ENCODE data around the gene TMEM87B.
"Not testable (repeated sequence)": the region's sequence is repeated elsewhere in the genome, so short reads cannot be mapped to it uniquely, and the experiment has no call there.

Gene TMEM87B

DNA sequence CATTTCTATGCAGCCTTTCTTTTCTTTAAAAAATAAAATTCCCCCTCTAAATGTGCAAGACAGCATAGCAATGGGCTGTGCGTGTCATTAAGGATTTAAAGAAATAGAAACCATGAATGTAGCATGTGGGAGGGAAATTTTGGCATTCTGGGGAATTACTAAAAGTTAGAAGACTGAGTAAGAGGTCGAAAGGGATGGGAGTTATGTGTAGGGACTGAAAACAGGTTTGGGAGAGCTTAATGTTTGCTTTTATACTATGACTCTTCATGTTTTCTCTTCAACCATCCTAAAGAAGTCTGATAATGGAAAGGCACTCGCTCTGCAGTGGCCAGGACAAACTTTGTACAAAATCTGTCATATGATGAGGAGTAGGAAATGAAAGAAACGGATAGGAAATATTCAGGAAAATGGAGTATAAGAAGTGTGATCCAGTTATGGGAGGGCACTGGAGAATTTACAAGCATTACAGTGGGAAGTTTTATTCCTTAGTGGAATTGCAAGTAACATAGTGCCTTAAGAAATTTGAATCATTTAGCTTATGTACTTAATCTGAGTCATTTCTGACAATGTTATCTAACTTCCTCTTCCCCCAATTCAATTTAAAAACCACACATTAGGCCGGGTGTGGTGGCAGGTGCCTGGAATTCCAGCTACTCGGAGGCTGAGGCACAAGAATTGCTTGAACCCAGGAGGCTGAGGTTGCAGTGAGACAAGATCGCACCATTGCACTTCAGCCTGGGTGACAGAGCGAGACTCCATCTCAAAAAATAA, 20.6 kb downstream of the TMEM87B start:
- DNase-seq = no peak

DNA sequence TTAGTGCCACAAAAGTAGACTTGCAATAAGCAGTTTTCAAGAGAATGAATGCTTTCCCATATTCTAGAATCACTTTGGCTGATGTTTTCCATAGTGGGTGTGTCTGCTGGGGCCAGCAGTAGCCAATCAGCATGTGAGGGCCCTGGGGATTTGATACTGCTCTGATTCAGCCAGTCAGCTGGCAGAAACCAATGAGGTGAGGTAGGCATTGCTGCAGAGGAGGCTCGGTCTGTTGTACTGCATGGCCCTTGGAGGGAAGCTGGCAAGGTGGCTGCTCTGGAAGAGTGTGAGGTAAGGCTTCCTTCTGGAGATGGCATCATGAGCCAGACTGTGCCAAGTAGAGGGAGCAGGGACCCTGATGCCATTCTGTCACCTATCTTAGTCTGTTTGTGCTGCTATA, 22.7 kb downstream of the TMEM87B start:
- DNase-seq = no peak

DNA sequence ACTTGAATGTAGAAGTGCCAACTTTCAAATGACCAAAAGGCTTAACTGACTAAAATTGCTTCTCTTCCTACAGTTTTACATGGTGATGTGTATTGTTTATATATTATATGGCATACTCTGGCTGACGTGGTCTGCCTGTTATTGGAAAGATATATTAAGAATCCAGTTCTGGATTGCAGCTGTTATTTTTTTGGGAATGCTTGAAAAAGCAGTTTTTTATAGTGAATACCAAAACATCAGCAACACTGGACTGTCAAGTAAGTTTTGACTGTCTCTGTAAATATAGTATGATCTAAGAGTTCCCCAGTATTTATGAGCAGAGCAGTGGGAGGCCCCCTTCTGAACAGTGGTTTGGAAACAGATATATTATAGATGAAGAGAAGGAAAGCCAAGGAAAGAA, 26.2 kb downstream of the TMEM87B start:
- no peak for DNase-seq

DNA sequence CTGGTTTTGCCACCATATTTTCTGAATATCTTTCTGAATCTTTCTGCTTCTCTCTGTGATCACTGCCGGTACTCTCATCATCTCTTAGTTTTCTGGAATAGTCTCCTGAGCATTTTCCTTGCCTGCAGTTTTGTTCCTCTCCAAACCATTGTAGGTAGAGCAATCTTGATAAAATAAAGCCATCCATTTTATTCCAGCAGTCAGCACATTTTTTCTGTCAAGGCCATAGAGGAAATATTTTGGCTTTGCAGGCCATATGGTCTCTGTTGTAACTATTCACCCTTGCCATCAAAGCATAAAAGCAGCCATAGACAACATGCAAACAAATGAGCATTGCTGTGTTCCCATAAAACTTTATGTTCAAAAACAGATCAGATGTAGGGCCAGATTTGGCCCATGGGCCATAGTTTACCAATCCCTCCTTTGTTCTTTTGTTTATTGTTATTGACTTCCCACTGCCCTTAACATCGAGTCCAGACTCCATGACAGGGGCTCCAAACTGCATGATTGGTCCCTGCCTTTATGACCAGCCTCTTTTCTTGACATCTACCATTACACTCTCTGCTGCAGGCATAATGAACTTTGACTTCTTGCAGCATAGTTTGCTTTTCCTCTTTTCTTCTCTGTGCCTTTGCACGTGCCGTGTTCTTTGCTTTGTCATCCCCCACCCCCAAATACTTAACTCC, 29.8 kb downstream of the TMEM87B start:
- no peak for DNase-seq

DNA sequence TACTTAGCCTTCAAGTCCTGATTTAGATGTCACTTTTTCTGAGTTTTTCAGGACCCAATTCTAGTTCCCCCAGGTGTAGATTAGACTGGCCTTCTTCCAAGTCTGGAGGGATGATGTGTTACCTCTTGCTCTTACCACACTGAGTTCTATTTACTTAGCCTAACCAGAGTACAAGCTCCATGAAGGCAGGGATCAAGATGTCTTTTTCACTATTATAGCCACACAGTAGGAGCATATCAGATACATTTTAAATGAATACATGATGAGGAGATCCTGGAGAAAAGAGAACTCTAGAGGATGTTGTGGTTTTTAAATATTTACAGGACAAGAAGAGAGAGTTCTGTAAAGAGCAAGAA, 30.3 kb downstream of the TMEM87B start:
- no peak for DNase-seq

DNA sequence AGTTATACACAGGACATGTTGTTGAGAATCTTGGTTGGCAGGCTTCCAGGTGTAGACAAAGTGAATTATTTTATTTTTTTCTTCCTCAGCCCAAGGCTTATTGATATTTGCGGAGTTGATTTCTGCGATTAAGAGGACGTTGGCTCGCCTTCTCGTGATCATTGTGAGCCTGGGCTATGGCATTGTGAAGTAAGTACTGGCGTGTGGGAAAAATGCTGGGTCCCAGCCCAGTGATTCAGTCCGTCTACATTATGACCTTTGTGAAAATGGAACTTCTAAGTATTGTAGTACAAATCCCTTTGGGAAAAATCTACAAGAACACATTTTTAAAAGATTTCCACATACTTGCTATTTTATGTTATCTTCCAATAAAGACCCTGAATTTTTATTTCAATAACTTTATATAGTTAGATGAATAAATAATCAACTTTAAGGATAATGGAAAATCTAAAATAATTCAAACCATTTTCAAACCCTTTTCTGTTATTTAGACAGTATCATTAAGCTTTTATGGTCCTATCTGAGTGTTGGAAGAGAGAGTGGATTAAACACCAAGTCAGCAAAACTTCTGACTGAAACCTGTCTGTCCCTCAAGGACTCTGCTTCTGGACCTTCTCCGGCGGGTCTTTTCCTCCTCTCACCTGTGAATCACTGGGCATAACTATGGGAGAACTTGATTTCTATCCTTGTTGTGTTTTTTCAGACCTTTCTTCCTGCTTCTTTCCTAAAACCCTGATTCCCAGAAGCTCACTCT, 31.0 kb downstream of the TMEM87B start:
- no peak for DNase-seq

DNA sequence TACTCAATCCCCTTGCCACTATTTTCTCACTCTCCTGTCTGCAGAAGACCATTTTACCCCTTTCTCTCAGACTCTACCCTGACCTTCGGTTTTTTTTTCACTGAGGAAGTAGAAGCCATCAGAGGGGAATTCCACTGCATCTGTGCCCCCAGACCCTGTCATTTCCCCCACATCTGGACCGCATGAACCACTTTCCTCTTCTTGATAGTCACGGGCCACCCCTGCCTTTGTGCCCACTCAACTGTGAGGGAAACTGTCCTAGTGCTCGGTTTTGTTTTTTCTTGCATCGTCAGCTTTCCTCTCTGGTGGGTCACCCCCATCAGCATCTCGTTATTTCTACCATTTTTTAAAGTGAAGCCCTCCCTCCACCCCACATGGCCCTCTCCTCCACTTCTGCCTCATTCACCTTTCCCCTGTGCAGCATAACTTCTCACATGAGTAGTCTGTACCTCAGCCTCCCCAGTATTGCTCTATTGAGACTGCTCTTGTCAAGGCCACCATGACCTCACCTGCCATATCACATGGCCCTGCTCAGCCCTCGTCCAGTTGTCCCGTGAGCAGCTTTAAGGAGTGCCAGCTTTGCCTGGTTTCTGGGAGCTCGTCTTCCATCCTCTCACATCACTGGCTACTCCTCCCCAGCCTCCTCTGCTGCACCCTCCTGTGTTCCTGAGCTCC, 32.4 kb downstream of the TMEM87B start:
- no peak for DNase-seq

DNA sequence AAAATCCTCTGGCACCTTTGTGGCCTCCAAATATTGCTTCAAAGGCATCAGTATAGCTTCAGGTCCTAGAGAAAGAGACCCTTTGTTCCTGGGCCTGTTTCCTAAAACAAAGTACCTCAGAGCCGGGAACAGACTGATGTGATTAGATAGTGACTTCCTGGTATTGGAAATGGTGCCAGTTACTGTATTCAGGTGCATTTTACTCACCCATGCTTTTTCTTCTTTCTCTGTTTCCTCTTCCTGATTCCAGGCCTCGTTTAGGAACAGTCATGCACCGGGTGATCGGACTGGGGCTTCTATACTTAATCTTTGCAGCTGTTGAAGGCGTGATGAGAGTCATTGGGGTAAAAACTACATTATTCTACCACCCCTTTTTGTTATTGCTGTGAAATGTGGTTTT, 34.3 kb downstream of the TMEM87B start:
- DNase-seq = no peak

DNA sequence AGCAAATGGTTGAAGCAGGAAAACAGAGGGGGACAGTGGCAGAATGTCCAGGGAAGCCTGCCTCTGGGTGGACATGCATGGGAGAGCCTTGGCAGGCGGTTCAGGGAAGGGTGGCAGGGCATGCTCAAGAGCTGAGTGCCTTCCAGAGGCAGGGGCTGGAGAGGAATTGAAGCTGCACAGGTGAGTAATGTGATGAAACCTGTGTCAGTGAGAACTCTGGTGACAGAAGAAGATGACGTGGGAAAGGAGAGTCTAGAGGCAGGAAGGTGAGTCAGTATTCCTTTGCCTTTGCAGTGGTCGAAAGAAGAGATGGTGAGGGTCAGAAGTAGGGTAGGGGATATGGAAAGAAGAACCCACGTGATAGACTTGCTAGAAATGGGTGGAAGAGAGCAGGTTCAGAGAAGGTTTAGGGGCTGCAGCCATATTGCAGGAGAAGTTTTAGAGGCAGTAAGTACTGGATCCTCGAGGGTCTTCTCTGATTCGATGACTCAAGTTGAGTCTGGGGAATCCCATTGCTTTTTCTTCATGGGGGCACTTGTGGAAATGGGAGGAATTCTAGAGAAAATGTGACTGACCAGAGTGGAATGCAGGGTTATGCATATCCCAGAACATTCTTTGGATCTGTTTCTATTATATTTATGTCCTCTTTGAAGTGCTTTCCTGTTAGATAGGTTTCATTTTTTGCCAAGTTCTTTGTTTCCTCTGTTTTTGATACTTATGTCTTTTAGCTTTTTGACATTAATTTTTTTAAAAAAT, 37.4 kb downstream of the TMEM87B start:
- DNase-seq = no peak

DNA sequence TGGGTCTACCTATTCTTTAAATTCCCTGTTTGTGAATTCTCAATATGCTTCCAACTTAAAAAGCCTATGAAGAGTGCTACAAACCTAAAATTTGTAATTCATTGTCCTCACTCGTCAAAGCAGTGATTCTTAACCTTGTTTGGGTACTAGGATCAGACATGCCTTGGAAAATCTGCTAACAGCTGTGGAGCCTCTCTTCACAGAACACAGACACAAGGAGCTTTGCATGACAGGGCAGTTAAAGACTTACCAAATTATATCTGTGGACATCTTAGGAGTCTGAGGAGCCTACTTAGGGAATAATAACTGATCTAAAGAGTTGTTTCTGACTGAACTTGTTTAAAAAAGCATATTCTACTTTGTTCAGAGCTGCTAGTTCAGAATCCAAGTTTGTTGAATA, 38.1 kb downstream of the TMEM87B start:
- DNase-seq = no peak

DNA sequence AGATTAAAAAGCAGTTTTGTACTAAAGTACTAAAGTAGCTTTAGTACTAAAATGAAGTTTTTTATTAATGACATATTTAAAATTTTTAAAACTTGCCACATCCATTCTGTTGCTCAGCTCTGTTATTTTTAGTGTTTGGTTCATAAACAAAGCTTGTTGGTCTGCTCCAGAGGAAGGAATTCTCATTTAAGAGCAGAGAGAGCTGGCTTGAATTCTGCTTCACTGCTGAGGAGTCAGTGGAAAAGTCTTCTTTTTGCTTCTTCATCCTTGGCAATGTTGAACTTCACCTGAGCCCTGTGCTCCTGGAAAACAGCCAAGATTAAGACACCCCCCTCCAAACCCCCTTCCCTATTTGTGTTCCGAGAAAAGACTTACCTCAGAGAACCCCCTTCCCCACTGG, 40.6 kb downstream of the TMEM87B start:
- DNase-seq = no peak

DNA sequence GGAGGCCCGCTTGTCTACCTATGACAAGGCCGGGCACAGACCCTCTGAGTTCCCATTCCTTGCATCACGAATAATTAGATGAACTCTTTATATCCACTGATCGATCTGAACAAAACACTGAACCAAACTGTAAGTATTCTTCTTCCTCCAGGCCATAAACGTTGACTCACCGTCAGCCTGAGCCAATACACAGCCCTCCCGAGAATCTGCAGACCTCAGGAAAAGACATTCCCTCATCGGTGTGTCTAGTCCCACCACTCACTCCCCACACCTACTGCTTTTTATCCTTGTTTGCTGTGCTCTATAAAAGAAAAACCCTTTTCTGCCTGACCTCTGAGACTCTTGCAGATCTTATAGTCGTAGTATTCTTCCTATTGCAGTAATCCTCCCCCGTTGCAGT, 41.0 kb downstream of the TMEM87B start:
- DNase-seq = no peak

DNA sequence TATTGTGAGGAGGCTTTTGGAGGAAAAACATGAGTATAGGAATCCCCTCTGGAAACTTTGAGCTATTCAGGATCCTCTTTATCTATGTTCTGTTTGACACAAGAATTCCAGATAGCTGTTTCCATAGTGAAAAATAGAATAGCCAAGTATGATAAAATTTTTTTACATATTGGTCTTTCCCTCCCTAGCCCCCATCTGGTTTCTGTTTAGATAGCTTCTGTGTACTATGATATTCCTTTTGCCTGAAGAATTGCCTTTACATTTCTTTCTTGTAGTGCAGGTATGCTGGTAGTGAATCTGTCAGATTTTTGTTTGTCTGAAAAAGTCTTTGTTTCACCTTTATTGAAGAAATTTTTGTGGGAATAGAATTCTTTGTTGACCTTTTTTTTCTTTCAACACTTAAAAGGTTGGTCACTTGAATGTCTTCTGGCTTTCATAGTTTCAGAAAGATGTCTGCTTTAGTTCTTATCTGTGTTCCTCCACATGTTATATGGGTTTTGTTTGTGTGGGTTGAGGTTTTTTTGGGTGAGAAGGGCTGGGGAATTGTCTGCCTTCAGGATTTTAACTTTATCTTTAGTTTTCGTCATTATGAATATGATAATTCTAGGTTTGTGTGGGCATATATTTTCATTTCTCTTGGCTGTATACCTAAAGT, 53.2 kb downstream of the TMEM87B start:
- no peak for DNase-seq

DNA sequence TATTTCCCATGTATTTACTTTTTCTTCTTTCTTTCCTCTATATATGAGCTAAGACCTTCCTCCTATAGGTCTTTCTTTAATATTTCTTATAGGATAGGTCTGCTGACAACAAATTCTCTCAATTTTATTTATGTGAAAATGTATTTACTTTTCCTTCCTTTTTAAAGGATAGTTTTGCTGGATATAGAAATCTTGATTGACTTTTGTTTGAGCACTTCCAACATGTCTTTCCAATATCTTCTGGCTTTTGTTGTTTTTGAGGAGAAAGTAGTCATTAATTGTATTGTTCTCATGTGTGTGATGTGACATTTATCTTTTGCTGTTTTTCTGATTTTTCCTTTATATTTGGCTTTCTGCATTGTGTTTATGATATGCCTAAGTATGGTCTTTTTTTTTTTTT, 54.2 kb downstream of the TMEM87B start:
- no peak for DNase-seq

DNA sequence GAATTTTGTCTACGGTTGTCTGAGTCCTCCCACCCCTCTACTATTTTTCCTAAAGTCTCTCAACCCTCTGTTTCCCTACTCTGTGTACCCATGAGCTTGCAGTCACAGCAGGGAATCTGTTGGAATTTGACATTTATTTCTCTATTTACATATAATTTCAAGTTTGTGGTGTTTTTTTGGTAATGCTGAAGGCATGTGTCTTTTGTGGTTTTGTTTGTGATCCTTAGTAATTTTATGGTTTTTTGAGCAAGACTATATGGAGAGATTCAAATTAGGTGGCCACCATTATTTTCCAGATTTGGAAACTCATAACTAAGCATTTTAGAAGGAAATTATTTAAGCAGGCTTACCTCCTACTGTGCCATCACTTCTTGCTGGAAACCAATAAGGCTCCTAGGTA, 55.9 kb downstream of the TMEM87B start:
- DNase-seq = no peak

DNA sequence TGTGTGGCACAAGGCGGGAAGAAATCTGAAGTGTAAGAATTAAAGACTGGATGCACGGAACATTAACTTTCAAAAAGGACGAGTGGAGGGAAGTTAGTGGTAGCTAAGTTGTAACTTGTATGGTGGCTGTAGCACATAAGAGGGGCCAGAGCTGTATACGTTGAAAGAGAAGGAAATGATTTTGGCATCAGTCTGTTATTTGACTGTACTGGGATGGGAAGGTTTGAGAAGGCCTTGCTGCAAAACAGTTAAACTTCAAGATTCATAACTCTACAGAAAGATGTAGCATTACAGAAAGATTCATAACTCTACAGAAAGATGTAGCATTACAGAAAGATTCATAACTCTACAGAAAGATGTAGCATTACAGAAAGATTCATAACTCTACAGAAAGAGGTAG, 58.3 kb downstream of the TMEM87B start:
- DNase-seq = not testable (repeated sequence)

DNA sequence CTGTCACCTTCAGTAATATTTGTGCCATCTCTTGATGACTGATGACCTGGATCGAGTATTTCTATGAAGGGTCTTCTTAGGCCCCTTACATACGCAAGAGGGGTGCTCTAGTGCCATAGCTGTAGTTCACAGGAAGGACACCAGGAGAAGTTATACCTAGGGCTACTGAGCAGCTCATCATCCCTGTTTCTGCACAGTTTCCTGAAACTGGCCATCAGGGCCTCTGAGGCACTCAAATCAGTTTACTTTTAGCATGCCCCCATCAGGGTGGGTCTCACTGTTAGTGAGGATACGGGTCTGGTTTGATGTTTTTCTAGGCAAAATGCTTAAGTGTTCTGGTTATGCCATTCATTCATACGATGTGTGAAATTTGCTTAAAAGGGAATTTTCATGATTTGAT, 63.1 kb downstream of the TMEM87B start:
- DNase-seq = peak; percentile 23

DNA sequence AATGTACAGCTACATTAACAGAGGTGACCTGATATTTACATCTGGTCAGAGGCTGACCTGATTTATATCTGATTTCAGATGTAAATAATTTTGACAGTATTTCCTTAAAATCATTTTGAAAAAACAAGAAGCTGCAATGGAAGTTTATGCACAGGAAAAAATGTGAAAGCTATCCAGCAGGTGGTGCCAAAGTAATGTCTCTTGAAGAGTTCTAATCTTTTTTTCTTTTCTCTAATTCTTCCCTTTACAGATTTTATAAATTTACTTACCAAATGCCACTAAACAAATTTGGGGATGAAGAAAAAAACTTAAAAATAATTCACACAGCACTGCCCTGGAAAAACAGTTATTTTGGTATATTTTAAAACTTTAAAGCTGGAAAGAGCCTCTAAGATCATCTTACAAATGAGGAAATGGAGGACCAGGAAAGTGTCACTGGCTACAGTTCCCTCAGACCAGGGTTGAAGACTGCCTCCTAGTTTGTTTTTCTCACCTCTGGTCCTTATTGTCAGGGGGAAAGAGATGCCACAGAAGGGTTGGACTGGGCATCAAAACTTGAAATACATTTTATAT, 66.7 kb downstream of the TMEM87B start:
- peak; percentile 80 for DNase-seq

DNA sequence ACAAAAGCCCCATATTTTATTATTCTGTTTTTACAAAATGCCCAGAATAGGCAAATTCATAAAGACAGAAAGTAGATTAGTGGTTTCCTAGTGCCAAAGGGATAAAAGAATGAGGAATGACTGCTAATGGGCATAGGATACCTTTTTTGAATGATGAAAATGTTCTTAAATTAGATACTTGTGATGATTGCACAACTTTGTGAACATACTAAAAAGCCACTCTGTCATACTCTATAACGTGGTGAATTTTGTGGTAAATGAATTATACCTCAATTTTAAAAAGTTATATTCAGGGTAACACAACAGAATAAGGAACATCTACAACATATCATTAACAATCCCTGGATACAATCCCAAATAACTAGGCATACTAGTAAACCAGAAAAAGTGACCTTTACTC, 74.0 kb downstream of the TMEM87B start:
- no peak for DNase-seq

DNA sequence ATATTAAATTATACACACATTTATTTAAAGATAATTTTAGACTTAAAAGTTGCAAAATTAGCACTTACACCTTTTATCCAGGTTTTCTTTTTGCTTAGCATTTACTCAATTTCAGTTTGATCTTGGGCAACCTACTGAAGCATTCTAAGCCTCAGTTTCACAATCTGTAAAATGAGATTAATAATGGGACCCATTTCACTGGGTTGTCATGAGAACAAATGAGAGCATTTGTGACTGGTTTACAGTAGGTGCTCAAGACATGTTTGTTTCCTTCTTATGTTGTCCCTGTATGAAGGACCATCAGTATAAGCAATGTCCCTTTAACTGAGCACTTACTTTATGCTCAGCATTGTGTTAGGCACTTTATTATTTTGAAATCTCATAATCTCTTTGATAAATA, 78.3 kb downstream of the TMEM87B start:
- DNase-seq = no peak

DNA sequence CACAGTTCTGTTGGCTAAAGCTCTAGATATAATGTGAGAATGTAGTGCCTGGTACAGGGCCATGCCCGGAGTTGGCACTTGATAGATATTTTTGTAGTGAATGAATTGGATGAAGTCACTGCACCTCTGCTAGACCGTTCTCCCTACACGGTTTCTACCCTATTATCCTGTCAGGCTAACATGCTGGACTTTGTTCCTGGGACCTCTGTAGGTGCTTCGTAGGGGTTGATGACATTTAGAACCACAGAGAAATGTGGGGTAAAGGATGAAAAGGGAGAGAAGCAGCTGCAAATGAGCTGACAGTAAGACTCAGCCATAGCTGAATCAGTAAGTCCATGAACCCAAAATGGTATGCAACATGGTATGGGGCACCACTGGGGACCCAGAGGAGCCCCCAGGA, 79.1 kb downstream of the TMEM87B start:
- DNase-seq = no peak

DNA sequence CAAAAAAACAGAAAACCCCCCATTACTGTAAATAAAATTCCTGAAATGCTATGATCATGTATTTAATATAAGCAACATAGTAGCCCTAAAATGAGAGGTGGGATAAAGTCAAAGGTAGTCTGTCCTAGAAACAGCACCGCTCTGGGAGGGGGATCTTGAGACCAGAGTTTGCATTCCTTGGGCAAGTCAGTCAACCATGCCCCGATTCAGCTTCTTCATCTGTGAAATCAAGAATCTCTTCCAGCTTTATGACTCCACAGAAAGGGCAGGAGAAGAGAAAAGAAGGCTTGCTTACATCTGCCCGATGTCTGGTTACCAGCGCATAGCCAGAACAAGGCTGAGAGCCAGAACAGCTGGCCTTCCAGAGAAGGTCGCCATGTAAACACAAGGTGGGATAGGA, 81.0 kb downstream of the TMEM87B start:
- DNase-seq = peak; percentile 31
